ENCODE results near the gene IL22. TPM values are rescaled to one million over a fixed set of nuclear protein-coding genes. Genes with fewer than 3 reads are reported as not detected.
A peak's percentile ranks its signal among the peaks of the same experiment; 100 is the strongest.

Gene IL22
- polyA plus RNA-seq (2013, experiment 1 of 2): not detected
- not detected for polyA plus RNA-seq (2013, experiment 2 of 2)

DNA sequence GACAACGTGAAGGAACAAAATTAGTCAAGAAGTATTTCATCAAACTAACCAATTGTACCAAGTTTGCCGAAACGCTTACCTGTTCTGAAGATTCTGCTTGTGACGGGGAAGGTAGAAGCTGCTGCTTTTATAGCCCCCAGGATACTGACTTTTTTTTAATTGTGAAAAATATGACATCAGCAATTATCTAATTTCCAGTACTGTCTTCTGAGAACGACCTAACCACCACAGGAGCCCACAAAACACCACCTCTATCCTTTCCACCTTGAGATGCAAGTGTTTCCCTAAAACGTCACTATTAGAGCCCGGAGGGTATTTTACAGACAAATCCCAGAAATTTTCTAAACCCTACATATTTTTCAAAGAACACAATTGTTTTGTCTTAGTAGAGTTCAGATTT is at the start of gene IL22:
TSS of gene IL22 (minus strand) at position 101 of the 400 bp plus-strand sequence. CDS start 156 bp downstream, outside the sequence.
- H3K23ac ChIP-seq (ENCODE audit: low read depth, low read length, poor library complexity): peak within 1 kb of the TSS; percentile 19
- H3K14ac ChIP-seq (ENCODE audit: low read length): no peak within 1 kb of the TSS
- H4K91ac ChIP-seq (ENCODE audit: low read depth, low read length, poor library complexity): no peak within 1 kb of the TSS
- H3K4me3 ChIP-seq (ENCODE audit: low read length in 2 of 2): no peak within 1 kb of the TSS
- H3K4me1 ChIP-seq (ENCODE audit: control insufficient read depth in 2 of 2, insufficient read depth in 1 of 2, low read depth in 1 of 2, low read length in 2 of 2): peaks cover 1 to 2% of the 10 kb centered on the region in 2 donors
- no peak within 1 kb of the TSS for H4K8ac ChIP-seq (ENCODE audit: low read depth, low read length)
- H3K9me3 ChIP-seq (replicated peaks in 1 of 2; ENCODE audit: control insufficient read depth in 2 of 2, insufficient read depth in 1 of 2, low read depth in 1 of 2, low read length in 2 of 2): peaks cover 0 to 2% of the 10 kb centered on the region in 2 donors
- no peak within 1 kb of the TSS for H3K27ac ChIP-seq (replicated peaks; ENCODE audit: low read length)
- no peak within 1 kb of the TSS for H3K4ac ChIP-seq (ENCODE audit: low read length)
- H3K36me3 ChIP-seq (replicated peaks in 1 of 2; ENCODE audit: control insufficient read depth in 2 of 2, insufficient read depth in 2 of 2, low read length in 2 of 2): no peaks in the 10 kb centered on the region
- H3K27me3 ChIP-seq (ENCODE audit: control insufficient read depth in 3 of 3, insufficient read depth in 3 of 3, low read depth in 1 of 3, low read length in 3 of 3): peaks cover 0 to 1% (median 0%) of the 10 kb centered on the region in 3 experiments
- no peak within 1 kb of the TSS for H2BK15ac ChIP-seq (ENCODE audit: low read length)
- no peak within 1 kb of the TSS for H2BK5ac ChIP-seq (ENCODE audit: low read length)
- no peak within 1 kb of the TSS for H3K4me2 ChIP-seq (ENCODE audit: insufficient read depth, low read length, poor library complexity, severe bottlenecking)
- no peak within 1 kb of the TSS for H3K9ac ChIP-seq (ENCODE audit: low read depth, low read length, poor library complexity)
- DNase-seq (ENCODE audit: low spot score): no peak
- no peak within 1 kb of the TSS for H2AK5ac ChIP-seq (ENCODE audit: low read depth, low read length)
- H2BK120ac ChIP-seq (ENCODE audit: low read depth, low read length): no peak within 1 kb of the TSS
- H3K18ac ChIP-seq (ENCODE audit: low read length): no peak within 1 kb of the TSS
- H3K79me1 ChIP-seq (ENCODE audit: low read depth, low read length): no peaks in the 10 kb centered on the region
- H2AFZ ChIP-seq (ENCODE audit: low read length): no peak within 1 kb of the TSS
- WGBS, 2 donors (ENCODE audit: extremely low coverage in 2 of 2, insufficient read length in 2 of 2, insufficient replicate concordance in 1 of 2): no CpG with 5 or more reads among the region's 7 CpGs
- no peak within 1 kb of the TSS for H2BK12ac ChIP-seq (ENCODE audit: low read length)

- no peak overlapping the region for H3K4me2 ChIP-seq (ENCODE audit: insufficient read depth, low read length, poor library complexity, severe bottlenecking)
- H2BK5ac ChIP-seq (ENCODE audit: low read length): no peak overlapping the region
- H3K4me3 ChIP-seq (ENCODE audit: low read length in 2 of 2): no peak overlapping the region
- no peak overlapping the region for H2AK5ac ChIP-seq (ENCODE audit: low read depth, low read length)
- no peak overlapping the region for H3K23ac ChIP-seq (ENCODE audit: low read depth, low read length, poor library complexity)
- peaks cover 0 to 8% of the 10 kb centered on the region in 2 donors for H3K9me3 ChIP-seq (replicated peaks in 1 of 2; ENCODE audit: control insufficient read depth in 2 of 2, insufficient read depth in 1 of 2, low read depth in 1 of 2, low read length in 2 of 2)
- no CpG with 5 or more reads among the region's 4 CpGs for WGBS, 2 donors (ENCODE audit: extremely low coverage in 2 of 2, insufficient read length in 2 of 2, insufficient replicate concordance in 1 of 2)
- no peak overlapping the region for H3K18ac ChIP-seq (ENCODE audit: low read length)
- H3K9ac ChIP-seq (ENCODE audit: low read depth, low read length, poor library complexity): no peak overlapping the region
- DNase-seq (ENCODE audit: low spot score): no peak
- H3K27me3 ChIP-seq (ENCODE audit: control insufficient read depth in 3 of 3, insufficient read depth in 3 of 3, low read depth in 1 of 3, low read length in 3 of 3): no peaks in the 10 kb centered on the region
- H2AFZ ChIP-seq (ENCODE audit: low read length): no peak overlapping the region
- H3K14ac ChIP-seq (ENCODE audit: low read length): no peak overlapping the region
- no peak overlapping the region for H2BK15ac ChIP-seq (ENCODE audit: low read length)
- no peaks in the 10 kb centered on the region for H3K79me1 ChIP-seq (ENCODE audit: low read depth, low read length)
- H2BK12ac ChIP-seq (ENCODE audit: low read length): no peak overlapping the region
- no peak overlapping the region for H3K27ac ChIP-seq (replicated peaks; ENCODE audit: low read length)
- no peak overlapping the region for H4K8ac ChIP-seq (ENCODE audit: low read depth, low read length)
- H3K36me3 ChIP-seq (replicated peaks in 1 of 2; ENCODE audit: control insufficient read depth in 2 of 2, insufficient read depth in 2 of 2, low read length in 2 of 2): peaks cover 6 to 46% of the 10 kb centered on the region in 2 donors
- H3K4me1 ChIP-seq (ENCODE audit: control insufficient read depth in 2 of 2, insufficient read depth in 1 of 2, low read depth in 1 of 2, low read length in 2 of 2): no peaks in the 10 kb centered on the region
- no peak overlapping the region for H3K4ac ChIP-seq (ENCODE audit: low read length)
- H2BK120ac ChIP-seq (ENCODE audit: low read depth, low read length): no peak overlapping the region
- no peak overlapping the region for H4K91ac ChIP-seq (ENCODE audit: low read depth, low read length, poor library complexity)
Observed at GRCh38 chr12:68297929-68298328, 44.5 kb upstream of the IL22 start.

- H2AK5ac ChIP-seq (ENCODE audit: low read depth, low read length): no peak overlapping the region
- no peak overlapping the region for H2BK15ac ChIP-seq (ENCODE audit: low read length)
- no peak overlapping the region for H4K8ac ChIP-seq (ENCODE audit: low read depth, low read length)
- no peak overlapping the region for H3K4me2 ChIP-seq (ENCODE audit: insufficient read depth, low read length, poor library complexity, severe bottlenecking)
- no peaks in the 10 kb centered on the region for H3K27me3 ChIP-seq (ENCODE audit: control insufficient read depth in 3 of 3, insufficient read depth in 3 of 3, low read depth in 1 of 3, low read length in 3 of 3)
- H3K14ac ChIP-seq (ENCODE audit: low read length): no peak overlapping the region
- H2BK12ac ChIP-seq (ENCODE audit: low read length): no peak overlapping the region
- no peak overlapping the region for H2BK120ac ChIP-seq (ENCODE audit: low read depth, low read length)
- H3K9me3 ChIP-seq (replicated peaks in 1 of 2; ENCODE audit: control insufficient read depth in 2 of 2, insufficient read depth in 1 of 2, low read depth in 1 of 2, low read length in 2 of 2): no peaks in the 10 kb centered on the region
- WGBS, 2 donors (ENCODE audit: extremely low coverage in 2 of 2, insufficient read length in 2 of 2, insufficient replicate concordance in 1 of 2): no CpG with 5 or more reads among the region's 2 CpGs
- H4K91ac ChIP-seq (ENCODE audit: low read depth, low read length, poor library complexity): no peak overlapping the region
- H3K23ac ChIP-seq (ENCODE audit: low read depth, low read length, poor library complexity): no peak overlapping the region
- no peaks in the 10 kb centered on the region for H3K79me1 ChIP-seq (ENCODE audit: low read depth, low read length)
- no peak overlapping the region for H2AFZ ChIP-seq (ENCODE audit: low read length)
- no peak overlapping the region for H3K4ac ChIP-seq (ENCODE audit: low read length)
- no peak overlapping the region for H2BK5ac ChIP-seq (ENCODE audit: low read length)
- H3K36me3 ChIP-seq (replicated peaks in 1 of 2; ENCODE audit: control insufficient read depth in 2 of 2, insufficient read depth in 2 of 2, low read length in 2 of 2): peaks cover 4 to 28% of the 10 kb centered on the region in 2 donors
- H3K18ac ChIP-seq (ENCODE audit: low read length): no peak overlapping the region
- no peak overlapping the region for H3K9ac ChIP-seq (ENCODE audit: low read depth, low read length, poor library complexity)
- no peak overlapping the region for H3K4me3 ChIP-seq (ENCODE audit: low read length in 2 of 2)
- no peak for DNase-seq (ENCODE audit: low spot score)
- H3K27ac ChIP-seq (replicated peaks; ENCODE audit: low read length): no peak overlapping the region
- H3K4me1 ChIP-seq (ENCODE audit: control insufficient read depth in 2 of 2, insufficient read depth in 1 of 2, low read depth in 1 of 2, low read length in 2 of 2): no peaks in the 10 kb centered on the region
Observed at GRCh38 chr12:68294251-68294650, 40.8 kb upstream of the IL22 start.

GRCh38 chr12:68293347-68293746 is 39.9 kb upstream of the IL22 start:
- H3K14ac ChIP-seq (ENCODE audit: low read length): no peak overlapping the region
- peaks cover 4 to 25% of the 10 kb centered on the region in 2 donors for H3K36me3 ChIP-seq (replicated peaks in 1 of 2; ENCODE audit: control insufficient read depth in 2 of 2, insufficient read depth in 2 of 2, low read length in 2 of 2)
- DNase-seq (ENCODE audit: low spot score): no peak
- no peak overlapping the region for H3K4me2 ChIP-seq (ENCODE audit: insufficient read depth, low read length, poor library complexity, severe bottlenecking)
- no peak overlapping the region for H2AFZ ChIP-seq (ENCODE audit: low read length)
- H3K79me1 ChIP-seq (ENCODE audit: low read depth, low read length): no peaks in the 10 kb centered on the region
- no peaks in the 10 kb centered on the region for H3K4me1 ChIP-seq (ENCODE audit: control insufficient read depth in 2 of 2, insufficient read depth in 1 of 2, low read depth in 1 of 2, low read length in 2 of 2)
- H2BK120ac ChIP-seq (ENCODE audit: low read depth, low read length): no peak overlapping the region
- H3K4ac ChIP-seq (ENCODE audit: low read length): no peak overlapping the region
- H3K27me3 ChIP-seq (ENCODE audit: control insufficient read depth in 3 of 3, insufficient read depth in 3 of 3, low read depth in 1 of 3, low read length in 3 of 3): no peaks in the 10 kb centered on the region
- H3K4me3 ChIP-seq (ENCODE audit: low read length in 2 of 2): no peak overlapping the region
- H3K18ac ChIP-seq (ENCODE audit: low read length): no peak overlapping the region
- no peak overlapping the region for H3K23ac ChIP-seq (ENCODE audit: low read depth, low read length, poor library complexity)
- H3K9ac ChIP-seq (ENCODE audit: low read depth, low read length, poor library complexity): no peak overlapping the region
- H2BK12ac ChIP-seq (ENCODE audit: low read length): no peak overlapping the region
- no peak overlapping the region for H4K8ac ChIP-seq (ENCODE audit: low read depth, low read length)
- H2BK5ac ChIP-seq (ENCODE audit: low read length): no peak overlapping the region
- no peaks in the 10 kb centered on the region for H3K9me3 ChIP-seq (replicated peaks in 1 of 2; ENCODE audit: control insufficient read depth in 2 of 2, insufficient read depth in 1 of 2, low read depth in 1 of 2, low read length in 2 of 2)
- H4K91ac ChIP-seq (ENCODE audit: low read depth, low read length, poor library complexity): no peak overlapping the region
- no peak overlapping the region for H2AK5ac ChIP-seq (ENCODE audit: low read depth, low read length)
- H3K27ac ChIP-seq (replicated peaks; ENCODE audit: low read length): no peak overlapping the region
- H2BK15ac ChIP-seq (ENCODE audit: low read length): no peak overlapping the region

Measured in neuronal stem cell (in vitro differentiated cells).